ENCODE data around the gene HNRNPDL. TPM values are rescaled to one million over a fixed set of nuclear protein-coding genes. Genes with fewer than 3 reads are reported as not detected.
A peak's percentile ranks its signal among the peaks of the same experiment; 100 is the strongest.

The HNRNPDL gene
- polyA plus RNA-seq, 2 of the 4 experiments (the other 2 are of a cell fraction), result 321 to 397 TPM

GRCh38 chr4:82373486-82373815 is 56.8 kb downstream of the HNRNPDL start:
- peaks cover 32% of the 10 kb centered on the region for H3K4me1 ChIP-seq
- no peaks in the 10 kb centered on the region for H3K9me3 ChIP-seq
- H3K4me2 ChIP-seq, result peak overlapping the region; percentile 92
- FAIRE-seq (no peak), DNase-seq (ENCODE audit: low read depth in 1 of 2, low spot score in 1 of 2) (no peak), ATAC-seq (peak; percentile 28 to 41)
- CTCF ChIA-PET, result interaction anchor here (1.2 to 1.9 kb wide), 2 partner anchors 12 to 56 kb away, joined by 4 to 12 read pairs; no protein-coding TSS in a partner anchor
- peak overlapping the region; percentile 85 for H3K4me3 ChIP-seq
- TF ChIP-seq HOXA7 (CRISPR knock-in tag; IDR thresholded peaks at IDR 0.05), result no peak
- no peak; the same call in 1 of the 2 replicates for TF ChIP-seq PHF8 (IDR thresholded peaks at IDR 0.05; ENCODE audit: borderline replicate concordance, low read depth)
- TF ChIP-seq HEYL (CRISPR knock-in tag; IDR thresholded peaks at IDR 0.05), result no peak
- H3K27ac ChIP-seq, result peak overlapping the region; percentile 97 to 100
- POLR2A ChIA-PET, result interaction anchor here (0.7 to 2.9 kb wide), 8 partner anchors 10 to 88 kb away, joined by 3 to 61 read pairs (median 7); partner anchors contain the start of gene HNRNPDL
- no CpG with 5 or more reads among the region's 50 CpGs for WGBS (ENCODE audit: missing lambda C conversion rate)

Small RNAs within 50 kb of the gene (small RNA-seq; reads per million reads assigned to genes)
- gene RF00150, result 0 reads per million in 6 experiments

Other genes starting within 250 kb of the HNRNPDL start
- 65.5 and 125 TPM in 2 replicates for gene HNRNPD, start 56.5 kb downstream of the HNRNPDL start, polyA plus RNA-seq (2011; rRNA removed)
- 434 to 480 TPM (median 446 TPM) in 3 replicates for gene HNRNPD, start 56.5 kb downstream of the HNRNPDL start, polyA plus RNA-seq (2017; fragmentation: RNase III; extraction: RNeasy Plus Mini Kit Qiagen cat#74134 plus additional on column Dnase treatment)
- gene ENOPH1, start 128 bp upstream of the HNRNPDL start, polyA plus RNA-seq (2011; rRNA removed), result 22.3 and 29.3 TPM in 2 replicates
- 41.0 to 43.5 TPM (median 42.8 TPM) in 3 replicates for gene ENOPH1, start 128 bp upstream of the HNRNPDL start, polyA plus RNA-seq (2017; fragmentation: RNase III; extraction: RNeasy Plus Mini Kit Qiagen cat#74134 plus additional on column Dnase treatment)
- 2.1 and 2.7 TPM in 2 replicates for gene TMEM150C, start 131.5 kb upstream of the HNRNPDL start, polyA plus RNA-seq (2011; rRNA removed)
- 1.5 to 2.1 TPM (median 1.5 TPM) in 3 replicates for gene TMEM150C, start 131.5 kb upstream of the HNRNPDL start, polyA plus RNA-seq (2017; fragmentation: RNase III; extraction: RNeasy Plus Mini Kit Qiagen cat#74134 plus additional on column Dnase treatment)